Measurements from ENCODE around the gene OR5T1. TPM values are rescaled to one million over a fixed set of nuclear protein-coding genes. Genes with fewer than 3 reads are reported as not detected.

OR5T1 gene
- total RNA-seq, 6 experiments from 2014 or later, result not detected

DNA sequence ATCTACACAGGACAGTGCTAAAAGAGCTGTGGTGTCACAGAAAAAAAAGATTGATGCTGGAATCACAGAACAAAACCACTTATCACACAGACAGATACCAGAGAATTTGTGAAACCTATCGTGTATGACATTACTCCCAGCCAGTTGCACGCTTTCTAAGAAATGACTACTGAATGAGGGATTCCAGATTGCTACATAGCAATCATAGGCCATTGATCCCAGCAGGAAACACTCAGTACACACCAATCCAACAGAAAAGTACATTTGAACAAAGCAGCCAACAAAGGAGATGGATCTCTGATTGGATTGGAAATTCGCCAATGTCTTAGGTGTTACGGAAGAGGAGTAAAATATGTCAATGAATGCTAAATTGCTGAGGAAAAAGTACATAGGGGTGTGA, 22.9 kb downstream of the OR5T1 start:
- no peak overlapping the region for H3K4me3 ChIP-seq
- H3K27me3 ChIP-seq, result no peaks in the 10 kb centered on the region
- no peaks in the 10 kb centered on the region for H3K36me3 ChIP-seq
- DNase-seq, result no peak
- TF ChIP-seq, protein P1, sequence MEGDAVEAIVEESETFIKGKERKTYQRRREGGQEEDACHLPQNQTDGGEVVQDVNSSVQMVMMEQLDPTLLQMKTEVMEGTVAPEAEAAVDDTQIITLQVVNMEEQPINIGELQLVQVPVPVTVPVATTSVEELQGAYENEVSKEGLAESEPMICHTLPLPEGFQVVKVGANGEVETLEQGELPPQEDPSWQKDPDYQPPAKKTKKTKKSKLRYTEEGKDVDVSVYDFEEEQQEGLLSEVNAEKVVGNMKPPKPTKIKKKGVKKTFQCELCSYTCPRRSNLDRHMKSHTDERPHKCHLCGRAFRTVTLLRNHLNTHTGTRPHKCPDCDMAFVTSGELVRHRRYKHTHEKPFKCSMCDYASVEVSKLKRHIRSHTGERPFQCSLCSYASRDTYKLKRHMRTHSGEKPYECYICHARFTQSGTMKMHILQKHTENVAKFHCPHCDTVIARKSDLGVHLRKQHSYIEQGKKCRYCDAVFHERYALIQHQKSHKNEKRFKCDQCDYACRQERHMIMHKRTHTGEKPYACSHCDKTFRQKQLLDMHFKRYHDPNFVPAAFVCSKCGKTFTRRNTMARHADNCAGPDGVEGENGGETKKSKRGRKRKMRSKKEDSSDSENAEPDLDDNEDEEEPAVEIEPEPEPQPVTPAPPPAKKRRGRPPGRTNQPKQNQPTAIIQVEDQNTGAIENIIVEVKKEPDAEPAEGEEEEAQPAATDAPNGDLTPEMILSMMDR (IDR thresholded peaks at IDR 0.05), result no peak
- TF ChIP-seq POLR2A (IDR thresholded peaks at IDR 0.05), result no peak
- no peak for ATAC-seq
- no peak overlapping the region for H3K27ac ChIP-seq
- H3K9me3 ChIP-seq, result no peaks in the 10 kb centered on the region
- no peaks in the 10 kb centered on the region for H3K4me1 ChIP-seq
- WGBS (ENCODE audit: insufficient coverage, low coverage, low lambda C conversion rate, missing lambda C conversion rate), result 62% methylated on average over 4 of the region's 4 CpGs
- intact Hi-C loops (cut with DNase I), result no loop called here

DNA sequence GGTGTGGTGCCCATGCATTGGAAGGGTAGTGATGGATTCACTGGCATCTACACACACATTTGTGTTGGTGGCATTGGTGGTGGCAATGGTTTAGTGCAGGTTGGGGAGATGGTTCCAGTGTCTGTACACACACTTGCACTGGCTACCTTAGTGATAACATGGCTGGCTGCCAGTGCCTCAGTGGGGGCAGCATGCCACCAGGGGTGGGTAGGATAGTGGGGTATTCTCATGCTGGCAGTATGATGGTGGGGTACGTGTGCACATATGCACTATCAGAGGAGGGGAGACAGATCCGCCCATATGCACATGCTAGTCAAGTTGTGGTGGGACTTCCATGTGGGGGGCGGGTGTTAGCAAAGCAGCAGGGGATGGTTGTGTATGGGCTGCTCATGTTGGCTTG, 33.9 kb downstream of the OR5T1 start:
- Histone ChIP-seq H3K4me1 (no peaks in the 10 kb centered on the region), H3K36me3 (no peaks in the 10 kb centered on the region), H3K27me3 (no peaks in the 10 kb centered on the region), H3K27ac (no peak overlapping the region), H3K9me3 (no peaks in the 10 kb centered on the region), H3K4me3 (no peak overlapping the region)
- ATAC-seq (no peak), DNase-seq (no peak)
- intact Hi-C loops (cut with DNase I), result no loop called here
- TF ChIP-seq POLR2A (IDR thresholded peaks at IDR 0.05), result no peak
- TF ChIP-seq, protein P1 (IDR thresholded peaks at IDR 0.05), result no peak
- WGBS (ENCODE audit: insufficient coverage, low coverage, low lambda C conversion rate, missing lambda C conversion rate), result 58% methylated on average over 3 of the region's 3 CpGs

DNA sequence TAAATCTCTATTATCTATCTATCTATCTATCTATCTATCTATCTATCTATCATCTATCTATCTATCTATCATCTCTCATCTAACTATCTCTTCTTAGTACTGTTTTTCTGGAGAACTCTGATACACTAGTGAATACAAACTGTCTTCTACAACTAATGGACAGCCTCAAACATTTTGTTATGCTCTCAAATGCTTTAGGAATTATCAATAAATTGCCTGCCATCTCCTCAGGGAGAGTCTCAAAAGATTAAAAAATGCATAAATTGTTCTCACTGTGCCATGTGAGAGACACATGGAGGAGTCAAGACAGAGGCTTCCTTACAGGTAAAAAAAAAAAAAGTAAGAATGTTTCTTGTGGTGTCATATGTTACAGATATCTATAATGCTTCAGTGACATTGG, 40.9 kb downstream of the OR5T1 start, which contains the start of gene OR8K3:
Gene OR8K3 (plus strand): TSS at position 301 of the 400 bp plus-strand sequence. CDS start 3,163 bp downstream, outside the sequence.
- Histone ChIP-seq H3K4me3 (no peak within 1 kb of the TSS), H3K27me3 (no peaks in the 10 kb centered on the region), H3K27ac (no peak within 1 kb of the TSS), H3K4me1 (no peaks in the 10 kb centered on the region), H3K9me3 (no peaks in the 10 kb centered on the region), H3K36me3 (no peaks in the 10 kb centered on the region)
- DNase-seq (no peak), ATAC-seq (no peak)
- intact Hi-C loops (cut with DNase I), result no loop called here
- TF ChIP-seq, protein P1 (IDR thresholded peaks at IDR 0.05), result no peak
- no peak for TF ChIP-seq POLR2A (IDR thresholded peaks at IDR 0.05)

Other genes starting within 250 kb of the OR5T1 start
- gene OR5AS1, start 246.5 kb upstream of the OR5T1 start, total RNA-seq, result not detected
- gene OR8I2, start 180.8 kb upstream of the OR5T1 start, total RNA-seq, result not detected
- not detected for gene OR8H2, start 170.5 kb upstream of the OR5T1 start, total RNA-seq
- gene OR8H3, start 151.8 kb upstream of the OR5T1 start, total RNA-seq, result not detected
- gene OR8J3, start 134.0 kb upstream of the OR5T1 start, total RNA-seq, result not detected
- not detected for gene OR8K5, start 113.8 kb upstream of the OR5T1 start, total RNA-seq
- gene OR5J2, start 97.5 kb upstream of the OR5T1 start, total RNA-seq, result not detected
- not detected for gene OR5T2, start 39.9 kb upstream of the OR5T1 start, total RNA-seq
- gene OR5T3, start 21.9 kb upstream of the OR5T1 start, total RNA-seq, result not detected
- not detected for gene OR8H1, start 18.1 kb downstream of the OR5T1 start, total RNA-seq
- not detected for gene OR8K3, start 41.0 kb downstream of the OR5T1 start, total RNA-seq
- not detected for gene OR8K1, start 71.9 kb downstream of the OR5T1 start, total RNA-seq
- not detected for gene OR8J1, start 80.1 kb downstream of the OR5T1 start, total RNA-seq
- not detected for gene OR8U1, start 101.5 kb downstream of the OR5T1 start, total RNA-seq
- gene OR5AL1, start 138.5 kb downstream of the OR5T1 start, total RNA-seq, result not detected
- not detected for gene OR5M3, start 199.2 kb downstream of the OR5T1 start, total RNA-seq
- gene OR5M8, start 217.2 kb downstream of the OR5T1 start, total RNA-seq, result not detected

Data from right lobe of liver (tissue), 6 donors.